ENCODE measurements around the gene GPR152.

Gene GPR152

GRCh38 chr11:67493548-67494370, 41.2 kb upstream of the GPR152 start:
- DNase-seq (ENCODE audit: low read depth in 1 of 2, low spot score in 1 of 2), result no peak
- H3K4me3 ChIP-seq (replicated peaks; ENCODE audit: insufficient read depth, low read length), result no peak overlapping the region
- H3K27me3 ChIP-seq (ENCODE audit: insufficient read depth, poor library complexity, severe bottlenecking), result no peaks in the 10 kb centered on the region
- TF ChIP-seq CTCF (IDR thresholded peaks at IDR 0.05; ENCODE audit: insufficient read depth, low read length) (no peak), POLR2AphosphoS5 (IDR thresholded peaks at IDR 0.05; ENCODE audit: low read depth) (no peak), GABPA (IDR thresholded peaks at IDR 0.05; ENCODE audit: low read depth) (no peak), REST (IDR thresholded peaks at IDR 0.05; ENCODE audit: insufficient replicate concordance, low read depth) (no peak), SPI1 (IDR thresholded peaks at IDR 0.05; ENCODE audit: borderline replicate concordance, low read depth) (no peak)
- no peak overlapping the region for H3K27ac ChIP-seq (replicated peaks)

GRCh38 chr11:67492801-67493547, 40.4 kb upstream of the GPR152 start:
- Histone ChIP-seq H3K27me3 (ENCODE audit: insufficient read depth, poor library complexity, severe bottlenecking) (no peaks in the 10 kb centered on the region), H3K4me3 (replicated peaks; ENCODE audit: insufficient read depth, low read length) (no peak overlapping the region), H3K27ac (replicated peaks) (no peak overlapping the region)
- DNase-seq (ENCODE audit: low read depth in 1 of 2, low spot score in 1 of 2), result no peak
- no peak for TF ChIP-seq SPI1 (IDR thresholded peaks at IDR 0.05; ENCODE audit: borderline replicate concordance, low read depth)
- TF ChIP-seq CTCF (IDR thresholded peaks at IDR 0.05; ENCODE audit: insufficient read depth, low read length), result no peak
- TF ChIP-seq GABPA (IDR thresholded peaks at IDR 0.05; ENCODE audit: low read depth), result no peak
- TF ChIP-seq REST (IDR thresholded peaks at IDR 0.05; ENCODE audit: insufficient replicate concordance, low read depth), result no peak
- no peak for TF ChIP-seq POLR2AphosphoS5 (IDR thresholded peaks at IDR 0.05; ENCODE audit: low read depth)

- no peak for DNase-seq (ENCODE audit: low read depth in 1 of 2, low spot score in 1 of 2)
- no peak overlapping the region for H3K27ac ChIP-seq (replicated peaks)
- H3K4me3 ChIP-seq (replicated peaks; ENCODE audit: insufficient read depth, low read length), result no peak overlapping the region
- TF ChIP-seq POLR2AphosphoS5 (IDR thresholded peaks at IDR 0.05; ENCODE audit: low read depth) (no peak), SPI1 (IDR thresholded peaks at IDR 0.05; ENCODE audit: borderline replicate concordance, low read depth) (no peak), GABPA (IDR thresholded peaks at IDR 0.05; ENCODE audit: low read depth) (no peak), REST (IDR thresholded peaks at IDR 0.05; ENCODE audit: insufficient replicate concordance, low read depth) (no peak), CTCF (IDR thresholded peaks at IDR 0.05; ENCODE audit: insufficient read depth, low read length) (no peak)
- no peaks in the 10 kb centered on the region for H3K27me3 ChIP-seq (ENCODE audit: insufficient read depth, poor library complexity, severe bottlenecking)
Observed at GRCh38 chr11:67492069-67492727, 39.7 kb upstream of the GPR152 start.
